ENCODE results near the gene ARID3A.

- no peak for TF ChIP-seq CTCF (conservative IDR thresholded peaks at IDR 0.05; ENCODE audit: low read depth, low read length)
- TF ChIP-seq EZH2 (IDR thresholded peaks at IDR 0.05; ENCODE audit: low read length, unreplicated experiment), result no peak
- no peak for TF ChIP-seq EZH2phosphoT487 (IDR thresholded peaks at IDR 0.05; ENCODE audit: borderline replicate concordance, low read length)
Observed at GRCh38 chr19:947090-947706, 21.4 kb downstream of the ARID3A start.
